Gastrocnemius medialis (tissue), 4 donors: ENCODE measurements around the gene THRSP.

Experiments used
- POLR2A ChIP-seq, 2 donors: fragments of 450-650 bp; IDR thresholded peaks; one replicate each; pipeline ENCODE4 v1.6.1; 2017; ENCODE audit warnings: antibody characterized with exemption in 2 of 2, mild to moderate bottlenecking in 2 of 2, moderate library complexity in 2 of 2
- TF ChIP-seq, protein P1 (sequence below), 5 experiments: fragments of 450-650 bp in 3 of 5; fragments of 200-600 bp in 2 of 5; sonication (generic) in 2 of 5; IDR thresholded peaks in 4 of 5; conservative IDR thresholded peaks in 1 of 5; 1 replicate in 4 of 5; 2 replicates in 1 of 5; pipeline ENCODE4 v1.5.1; 2016 to 2019; ENCODE audit warnings: antibody characterized with exemption in 5 of 5, mild to moderate bottlenecking in 3 of 5, moderate library complexity in 3 of 5

DNA sequence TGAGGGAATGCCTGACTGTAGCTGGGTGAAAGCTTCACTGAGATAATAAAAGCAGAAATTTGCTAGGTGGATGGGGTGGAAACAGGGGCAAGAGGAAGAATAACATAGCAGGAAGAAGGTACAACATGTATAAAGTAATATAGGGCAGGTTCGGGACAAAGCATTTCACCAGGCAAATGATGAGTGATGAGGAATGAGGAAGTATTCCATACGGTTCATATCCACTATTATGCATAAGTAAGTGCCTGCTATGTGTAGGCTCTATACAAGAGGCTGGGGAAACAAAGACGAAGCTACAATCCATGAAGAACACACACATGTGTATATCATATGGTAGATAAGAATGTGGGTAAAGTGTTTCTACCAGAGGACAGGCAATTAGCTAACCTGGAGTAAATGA, 8.1 kb downstream of the THRSP start:
- TF ChIP-seq, protein P1, sequence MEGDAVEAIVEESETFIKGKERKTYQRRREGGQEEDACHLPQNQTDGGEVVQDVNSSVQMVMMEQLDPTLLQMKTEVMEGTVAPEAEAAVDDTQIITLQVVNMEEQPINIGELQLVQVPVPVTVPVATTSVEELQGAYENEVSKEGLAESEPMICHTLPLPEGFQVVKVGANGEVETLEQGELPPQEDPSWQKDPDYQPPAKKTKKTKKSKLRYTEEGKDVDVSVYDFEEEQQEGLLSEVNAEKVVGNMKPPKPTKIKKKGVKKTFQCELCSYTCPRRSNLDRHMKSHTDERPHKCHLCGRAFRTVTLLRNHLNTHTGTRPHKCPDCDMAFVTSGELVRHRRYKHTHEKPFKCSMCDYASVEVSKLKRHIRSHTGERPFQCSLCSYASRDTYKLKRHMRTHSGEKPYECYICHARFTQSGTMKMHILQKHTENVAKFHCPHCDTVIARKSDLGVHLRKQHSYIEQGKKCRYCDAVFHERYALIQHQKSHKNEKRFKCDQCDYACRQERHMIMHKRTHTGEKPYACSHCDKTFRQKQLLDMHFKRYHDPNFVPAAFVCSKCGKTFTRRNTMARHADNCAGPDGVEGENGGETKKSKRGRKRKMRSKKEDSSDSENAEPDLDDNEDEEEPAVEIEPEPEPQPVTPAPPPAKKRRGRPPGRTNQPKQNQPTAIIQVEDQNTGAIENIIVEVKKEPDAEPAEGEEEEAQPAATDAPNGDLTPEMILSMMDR (IDR thresholded peaks at IDR 0.05 in 4 of 5, conservative IDR thresholded peaks at IDR 0.05 in 1 of 5), result no peak
- no peak for TF ChIP-seq POLR2A (IDR thresholded peaks at IDR 0.05)
